ENCODE results near the gene INHBA.

Gene INHBA

GRCh38 chr7:41688906-41689305 lies 14.0 kb downstream of the INHBA start:
- DNase-seq, result no peak

GRCh38 chr7:41688012-41688625 lies 14.8 kb downstream of the INHBA start:
- no peak for DNase-seq

GRCh38 chr7:41685684-41686083 lies 17.2 kb downstream of the INHBA start:
- DNase-seq, result no peak

- no peak for DNase-seq
These were observed 20.5 kb downstream of the INHBA start for GRCh38 chr7:41682422-41682821.

GRCh38 chr7:41679566-41679965 lies 23.3 kb downstream of the INHBA start:
- DNase-seq, result no peak

- no peak for DNase-seq
These were observed 28.3 kb downstream of the INHBA start for GRCh38 chr7:41674505-41675023.

GRCh38 chr7:41661596-41661995 lies 41.3 kb downstream of the INHBA start:
- no peak for DNase-seq

- no peak for DNase-seq
These were observed 43.4 kb downstream of the INHBA start for GRCh38 chr7:41659539-41659938.

- no peak for DNase-seq
These were observed 46.5 kb downstream of the INHBA start for GRCh38 chr7:41656366-41656765.

GRCh38 chr7:41655426-41655825 lies 47.5 kb downstream of the INHBA start:
- DNase-seq, result no peak

GRCh38 chr7:41652267-41652666 lies 50.6 kb downstream of the INHBA start:
- DNase-seq, result no peak

- no peak for DNase-seq
These were observed 54.4 kb downstream of the INHBA start for GRCh38 chr7:41648501-41648900.

GRCh38 chr7:41643616-41644015 lies 59.3 kb downstream of the INHBA start:
- DNase-seq, result no peak

- no peak for DNase-seq
These were observed 61.2 kb downstream of the INHBA start for GRCh38 chr7:41641665-41642014.

GRCh38 chr7:41641011-41641664 lies 61.8 kb downstream of the INHBA start:
- DNase-seq, result no peak

GRCh38 chr7:41640487-41640886 lies 62.4 kb downstream of the INHBA start:
- peak in 1 of 14 donors; percentile 0 for DNase-seq

- no peak for DNase-seq
These were observed 65.8 kb downstream of the INHBA start for GRCh38 chr7:41637049-41637448.
